ENCODE measurements around the gene TMOD1.
A peak's percentile ranks its signal among the peaks of the same experiment; 100 is the strongest.
"Not testable (repeated sequence)": the region's sequence is repeated elsewhere in the genome, so short reads cannot be mapped to it uniquely, and the experiment has no call there.

TMOD1 gene

DNA sequence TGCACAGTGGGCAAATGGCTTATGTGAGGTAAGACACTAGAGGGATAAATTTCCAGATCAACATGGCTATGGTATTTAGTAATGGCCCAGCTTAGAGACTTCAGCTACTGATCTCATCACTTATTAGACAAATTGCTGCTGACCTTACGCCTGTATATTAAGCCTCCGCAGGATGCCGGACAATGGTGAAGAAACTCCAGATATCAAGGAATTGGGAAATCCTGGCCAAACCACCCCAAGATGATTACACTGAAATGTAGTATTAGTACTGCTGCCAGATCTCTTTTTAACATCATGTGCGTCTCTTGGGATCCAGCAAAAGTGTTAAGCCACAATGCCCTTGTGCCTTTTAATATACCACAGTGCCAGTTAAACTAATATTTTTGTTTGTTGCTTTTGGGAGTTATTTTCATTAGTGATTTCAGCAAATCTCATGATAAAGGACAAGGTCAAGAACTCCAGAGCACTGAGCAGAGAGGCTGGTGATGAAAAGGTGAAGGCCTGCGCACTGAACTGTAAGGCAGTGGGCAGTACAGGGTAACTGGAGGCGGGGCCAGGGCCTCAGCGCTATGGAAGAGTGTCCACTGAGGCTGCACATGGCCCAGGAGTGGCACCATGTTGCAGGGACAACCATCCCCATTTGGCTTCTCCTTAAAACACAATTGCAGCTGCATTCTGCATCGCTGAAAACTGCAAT is 99.2 kb downstream of the TMOD1 start:
- intact Hi-C loops (cut with DNase I) = no loop called here

DNA sequence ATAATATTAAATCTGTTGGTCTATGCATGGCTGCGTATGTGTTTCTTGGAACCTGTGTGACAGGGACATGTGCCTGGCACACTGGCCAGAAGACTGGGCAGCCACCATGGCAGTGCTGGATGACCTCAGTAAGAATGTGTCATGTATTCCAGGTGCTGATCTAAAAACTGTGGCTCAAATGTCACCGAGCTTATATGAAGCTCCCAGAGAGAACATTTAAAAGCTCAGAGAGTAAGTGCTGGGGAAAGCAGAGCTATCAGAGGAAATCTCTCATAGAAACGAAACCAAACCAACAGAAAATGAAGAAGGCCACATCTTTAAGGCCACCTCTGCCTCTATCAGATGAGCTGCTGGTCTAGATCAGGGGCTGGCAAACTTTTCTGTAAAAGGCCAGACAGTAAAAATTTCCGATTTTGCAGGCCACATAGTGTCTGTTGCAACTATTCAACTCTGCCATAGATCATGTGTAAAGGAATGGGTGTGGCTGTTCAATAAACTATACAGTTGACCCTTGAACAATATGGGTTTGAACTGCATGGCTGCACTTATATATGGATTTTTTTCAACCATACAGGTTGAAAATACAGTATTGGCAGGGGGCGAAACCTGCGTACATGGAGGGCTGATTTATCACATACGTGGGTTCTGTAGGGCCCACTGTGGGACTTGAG is 99.9 kb downstream of the TMOD1 start:
- no peak for DNase-seq

More for the DNA sequence above, 99.2 kb downstream of the TMOD1 start:
- no peak for DNase-seq

DNA sequence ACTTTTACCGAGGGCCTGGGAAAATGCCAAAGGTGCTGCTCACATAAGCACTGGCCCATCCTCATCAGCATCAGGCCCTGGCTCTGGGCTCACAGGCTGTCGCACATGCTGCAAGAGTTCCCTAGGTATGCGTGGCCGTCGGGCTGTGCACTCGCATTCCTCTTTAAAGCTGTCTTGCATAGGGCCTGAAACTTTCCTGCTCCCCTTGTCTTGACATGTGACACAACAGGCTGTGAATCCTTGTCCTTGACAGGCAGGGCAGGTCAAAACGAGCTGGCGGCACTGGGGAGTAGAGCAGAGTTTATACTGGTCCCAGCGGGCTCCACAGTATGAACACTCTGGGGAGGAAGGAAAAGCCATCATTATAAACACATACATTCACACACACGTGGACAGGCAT is 101.0 kb downstream of the TMOD1 start:
- DNase-seq = no peak
- intact Hi-C loops (cut with DNase I) = no loop called here

More for the DNA sequence above, 99.9 kb downstream of the TMOD1 start:
- intact Hi-C loops (cut with DNase I) = no loop called here

DNA sequence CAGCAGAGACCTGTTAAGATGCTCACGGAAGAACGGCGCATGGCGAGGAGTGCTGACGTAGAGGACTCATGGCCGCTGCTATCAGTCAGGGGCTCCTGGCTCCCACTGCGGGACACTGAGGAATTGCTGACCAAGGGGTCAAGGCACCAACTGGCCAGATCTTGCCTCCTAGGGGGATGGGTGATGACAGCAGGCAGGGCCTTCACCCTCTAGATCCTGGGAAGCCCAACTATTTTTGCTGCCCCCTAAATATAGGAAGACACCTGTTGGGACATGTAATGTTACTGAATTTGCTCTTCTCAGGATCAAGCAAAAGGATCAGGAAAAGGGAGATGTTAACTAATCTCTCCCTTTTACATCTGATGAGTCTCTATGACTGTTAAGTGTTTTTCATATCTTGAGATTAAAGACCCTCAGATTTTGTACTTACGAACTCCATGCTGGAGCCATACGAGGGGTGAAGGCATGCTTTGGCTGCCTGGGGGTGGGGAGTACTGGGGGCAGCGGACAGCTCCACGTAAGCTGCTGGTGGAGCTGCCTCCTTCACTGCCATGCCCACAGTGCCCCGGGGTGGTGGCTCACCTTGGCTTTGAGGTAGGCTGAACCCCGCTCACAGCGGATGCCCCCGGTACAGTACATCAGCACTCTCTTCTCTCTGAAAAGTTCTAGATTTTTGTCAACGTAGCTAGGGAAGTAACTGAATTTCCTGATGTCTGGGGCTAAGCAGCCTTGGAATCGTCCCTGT is 103.6 kb downstream of the TMOD1 start:
- intact Hi-C loops (cut with DNase I) = no loop called here

DNA sequence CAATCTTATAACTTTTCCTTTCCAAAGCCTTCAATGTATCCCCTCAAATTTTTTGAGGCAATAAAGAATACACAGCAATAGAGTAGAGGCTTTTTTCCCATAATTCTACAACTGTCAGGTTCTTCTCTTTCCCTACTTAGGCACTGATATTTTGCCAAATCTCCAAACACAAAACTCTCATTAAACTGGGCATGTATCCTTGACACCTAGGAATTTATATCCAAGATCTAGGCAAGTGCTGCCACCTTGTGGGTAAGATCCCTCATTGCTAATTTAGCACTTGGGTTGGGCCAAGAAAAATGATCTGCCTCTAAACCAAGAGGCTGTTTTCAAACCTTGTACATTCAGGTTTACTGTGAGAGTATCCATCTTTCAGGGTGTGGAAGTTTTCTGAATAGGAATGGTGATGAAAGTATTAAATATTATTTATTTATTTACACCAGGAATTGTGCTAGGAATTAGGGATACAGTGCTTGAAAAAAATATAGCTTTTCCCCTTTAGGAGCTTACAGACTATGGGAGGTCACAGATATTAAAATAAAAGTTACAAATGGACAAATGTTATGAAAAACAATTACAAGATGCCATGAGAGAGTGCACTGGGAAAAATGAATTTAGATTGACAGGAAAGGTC is 114.1 kb downstream of the TMOD1 start:
- intact Hi-C loops (cut with DNase I) = loop anchor here (5.0 to 10.0 kb wide), 2 partner anchors 148 to 201 kb away; partner anchors contain the start of gene TDRD7
- DNase-seq = peak in 36 of 42 donors; percentile 37 to 92 (median 76)

More for the DNA sequence above, 103.6 kb downstream of the TMOD1 start:
- DNase-seq = no peak

DNA sequence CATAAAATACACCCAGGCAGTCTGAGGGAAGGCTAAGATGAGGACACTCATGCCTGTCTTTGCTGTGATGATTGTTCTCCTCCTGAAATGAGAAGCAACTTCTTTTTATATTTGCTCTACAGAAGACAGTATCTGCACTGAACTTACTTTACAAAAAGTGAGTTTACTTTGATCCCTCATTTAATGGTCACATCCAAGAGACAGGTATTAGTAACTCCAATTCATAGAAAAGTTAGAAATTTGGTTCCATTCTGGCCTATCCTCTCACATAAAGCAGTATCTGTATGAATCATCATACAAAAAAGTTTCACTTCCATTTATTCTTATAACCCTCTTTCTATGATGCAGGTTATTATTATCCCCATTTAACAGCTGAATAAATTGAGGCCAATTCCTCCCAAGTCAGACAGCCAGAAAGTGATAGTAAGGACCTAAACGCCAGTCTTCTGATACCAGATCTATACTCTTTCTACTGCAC is 116.5 kb downstream of the TMOD1 start:
- intact Hi-C loops (cut with DNase I) = loop anchor here (5.0 to 10.0 kb wide), 2 partner anchors 151 to 203 kb away; partner anchors contain the start of gene TDRD7
- no peak for DNase-seq

DNA sequence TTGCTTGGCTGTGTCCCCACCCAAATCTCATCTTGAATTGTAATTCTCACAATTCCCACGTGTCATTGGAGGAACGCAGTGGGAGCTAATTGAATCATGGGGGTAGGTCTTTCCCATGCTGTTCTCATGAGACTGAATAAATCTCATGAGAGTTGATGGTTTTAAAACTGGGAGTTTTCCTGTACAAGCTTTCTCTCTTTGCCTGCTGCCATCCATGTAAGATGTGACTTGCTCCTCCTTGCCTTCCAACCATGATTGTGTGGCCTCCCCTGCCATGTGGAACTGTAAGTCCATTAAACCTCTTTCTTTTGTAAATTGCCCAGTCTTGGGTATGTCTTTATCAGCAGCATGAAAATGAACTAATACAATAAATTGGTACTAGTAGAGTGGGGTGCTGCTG is 118.6 kb downstream of the TMOD1 start:
- DNase-seq; intact Hi-C loops (cut with DNase I): not testable (repeated sequence)

DNA sequence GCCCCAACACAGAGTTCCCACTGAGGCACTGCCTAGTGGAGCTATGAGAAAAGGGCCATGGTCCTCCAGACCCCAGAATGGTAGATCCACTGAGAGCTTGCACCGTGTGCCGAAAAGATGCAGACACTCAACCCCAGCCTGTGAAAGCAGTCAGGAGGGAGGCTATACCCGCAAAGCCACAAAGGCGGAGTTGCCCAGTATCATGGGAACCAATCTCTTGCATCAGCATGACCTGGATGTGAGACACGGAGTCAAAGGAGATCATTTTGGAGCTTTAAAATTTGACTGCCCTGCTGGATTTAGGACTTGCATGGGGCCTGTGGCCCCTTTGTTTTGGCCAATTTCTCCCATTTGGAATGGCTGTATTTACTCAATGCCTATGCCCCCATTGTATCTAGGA is 121.0 kb downstream of the TMOD1 start:
- DNase-seq; intact Hi-C loops (cut with DNase I): not testable (repeated sequence)

DNA sequence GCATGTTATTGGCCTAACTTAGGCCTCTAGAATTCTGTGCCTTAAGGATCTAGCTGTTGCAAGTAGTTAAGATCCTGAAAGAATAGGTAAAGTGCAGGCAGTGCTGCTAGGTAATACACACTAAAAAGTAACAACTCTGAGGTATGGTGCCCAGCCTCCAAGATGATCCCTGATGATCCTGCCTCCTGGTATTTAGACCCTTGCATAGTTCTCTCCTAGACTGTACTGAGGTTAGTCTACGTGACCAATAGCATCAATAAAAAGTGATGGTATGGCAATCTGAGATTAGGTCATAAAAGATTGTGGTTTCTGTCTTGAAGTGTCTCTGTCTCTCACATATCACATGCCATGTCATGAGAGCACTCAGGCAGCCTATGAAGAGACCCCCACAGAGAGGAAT is 122.5 kb downstream of the TMOD1 start:
- DNase-seq = no peak
- intact Hi-C loops (cut with DNase I) = no loop called here

DNA sequence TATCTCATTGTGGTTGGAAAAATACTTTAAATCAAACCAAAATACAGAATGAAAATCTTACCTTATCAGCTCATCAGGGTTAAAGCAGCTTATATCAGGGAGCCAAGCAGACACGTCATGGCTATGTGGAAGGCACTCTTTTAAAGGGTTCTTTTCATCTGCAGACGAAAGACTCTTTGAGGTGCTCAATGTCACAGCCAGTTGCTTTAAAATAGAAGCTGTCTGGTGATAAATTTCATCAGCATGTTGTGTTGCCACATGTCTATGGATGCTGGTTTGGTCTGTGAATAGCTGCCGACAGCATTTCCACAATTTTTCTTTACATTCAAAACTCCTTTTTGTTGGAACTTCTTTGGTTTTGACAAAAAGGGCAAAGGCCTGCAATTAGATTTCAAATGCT is 124.2 kb downstream of the TMOD1 start:
- DNase-seq = no peak
- intact Hi-C loops (cut with DNase I) = no loop called here

DNA sequence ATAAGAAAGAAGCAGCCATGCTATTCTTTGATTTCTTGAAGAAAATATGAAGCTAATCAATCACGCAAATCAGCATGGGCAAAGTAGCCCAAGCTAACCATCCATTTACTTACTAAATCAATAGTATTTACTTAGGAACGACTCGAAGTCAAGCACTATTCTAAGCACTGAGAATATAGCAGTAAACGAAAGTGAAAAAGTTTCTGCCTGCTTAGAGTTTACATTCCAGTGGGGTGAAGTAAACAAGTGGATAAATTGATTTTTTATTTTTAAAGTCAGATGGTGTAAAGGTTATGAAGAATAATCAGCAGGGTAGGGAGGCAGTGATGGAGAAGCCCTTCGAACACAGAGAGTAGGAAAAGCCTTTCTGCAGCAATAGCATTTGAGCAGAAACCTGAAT is 126.2 kb downstream of the TMOD1 start:
- intact Hi-C loops (cut with DNase I) = no loop called here
- DNase-seq = no peak

DNA sequence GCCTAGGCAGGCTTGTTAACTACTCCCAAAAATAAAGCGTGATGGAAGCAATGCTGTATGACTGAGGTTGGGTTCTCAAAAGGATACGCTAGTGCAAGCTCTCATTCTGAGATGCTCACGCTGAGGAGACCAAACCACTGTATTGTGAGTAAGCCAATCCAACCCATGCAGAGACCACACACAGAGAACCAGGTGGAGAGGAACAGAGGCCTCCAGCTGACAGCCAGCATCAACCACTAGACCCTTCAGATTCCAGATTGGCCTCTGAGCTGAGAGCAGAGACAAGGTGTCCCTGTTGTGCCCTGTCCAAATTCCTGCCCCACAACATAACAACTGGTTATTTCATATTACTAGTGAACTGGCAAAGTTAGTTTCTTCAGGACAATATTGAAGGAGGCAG is 127.2 kb downstream of the TMOD1 start:
- DNase-seq = no peak

DNA sequence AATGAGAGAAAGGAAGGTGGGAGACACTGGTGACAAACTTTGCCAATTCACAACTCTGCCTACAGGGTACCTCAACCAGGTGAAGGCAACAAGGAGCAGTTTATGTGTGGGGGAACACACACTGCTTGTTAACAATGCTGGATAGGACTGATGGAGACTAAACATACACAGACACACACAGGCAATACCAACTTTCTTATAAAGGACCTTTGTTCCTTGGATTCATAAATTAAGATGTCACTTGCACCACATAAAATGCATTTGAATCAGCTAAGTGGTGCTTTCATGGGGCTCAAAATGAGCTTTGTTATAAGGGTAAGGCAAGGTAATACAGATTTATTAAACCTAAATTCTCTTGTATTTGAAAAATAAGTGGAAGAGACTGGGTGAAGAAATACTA is 127.7 kb downstream of the TMOD1 start:
- intact Hi-C loops (cut with DNase I) = no loop called here
- DNase-seq = no peak

More for the DNA sequence above, 127.2 kb downstream of the TMOD1 start:
- intact Hi-C loops (cut with DNase I) = no loop called here

DNA sequence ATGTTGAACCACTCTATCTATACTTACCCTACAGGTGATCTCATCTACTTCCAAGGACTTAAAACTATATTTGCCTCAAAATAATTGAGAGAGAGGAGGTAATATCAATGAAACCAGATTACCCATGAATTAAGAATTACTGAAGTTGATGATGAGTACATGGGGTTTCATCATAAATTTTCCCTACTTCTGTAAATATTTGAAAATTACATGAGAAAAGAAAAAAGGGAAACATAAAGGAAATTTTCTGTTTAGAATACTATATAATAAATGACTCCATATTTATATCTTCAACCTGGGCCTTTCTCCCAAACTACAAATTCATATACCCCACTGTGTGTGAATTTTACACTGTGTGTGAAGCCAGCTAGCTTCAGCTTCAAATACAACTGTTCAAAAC is 129.1 kb downstream of the TMOD1 start:
- intact Hi-C loops (cut with DNase I) = loop anchor here (10.0 kb wide), 2 partner anchors 64 to 284 kb away; partner anchors contain the start of gene XPA

DNA sequence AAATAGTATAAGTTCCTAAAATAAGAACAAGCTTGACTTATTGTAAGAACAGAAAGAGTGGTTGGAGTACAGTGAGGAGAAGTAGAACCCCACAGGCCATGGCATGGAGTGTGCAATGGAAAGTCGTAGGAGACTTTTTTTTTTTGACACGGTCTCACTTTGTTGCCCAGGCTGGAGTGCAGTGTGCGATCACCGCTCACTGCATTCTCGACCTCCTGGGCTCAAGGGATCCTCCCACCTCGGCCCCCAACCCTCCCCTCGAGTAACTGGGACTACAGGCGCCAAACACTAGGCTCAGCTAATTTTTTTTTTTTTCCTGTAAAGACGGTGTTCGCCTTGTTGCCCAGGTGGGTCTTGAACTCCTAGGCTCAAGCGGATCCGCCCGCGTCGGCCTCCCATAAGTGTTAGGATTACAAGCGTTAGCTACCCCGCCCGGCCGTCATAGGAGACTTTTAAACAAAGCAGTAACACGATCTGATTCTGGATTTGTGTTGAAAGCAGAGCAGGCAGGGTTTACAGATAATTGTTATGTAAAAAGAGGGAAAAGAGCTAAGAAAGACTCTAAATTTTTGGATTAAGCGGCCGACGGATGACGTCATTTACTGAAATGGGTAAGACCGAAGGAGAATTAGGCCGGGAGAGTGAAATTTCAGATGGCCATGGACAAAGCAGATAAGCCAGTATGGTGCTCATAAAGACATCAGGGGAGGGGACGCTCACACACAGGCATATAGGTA is 130.9 kb downstream of the TMOD1 start:
- DNase-seq = peak in 36 of 42 donors; percentile 6 to 65 (median 36)
- intact Hi-C loops (cut with DNase I) = loop anchor here (10.0 kb wide), 2 partner anchors 62 to 282 kb away; partner anchors contain the start of gene XPA

More for the DNA sequence above, 129.1 kb downstream of the TMOD1 start:
- no peak for DNase-seq

DNA sequence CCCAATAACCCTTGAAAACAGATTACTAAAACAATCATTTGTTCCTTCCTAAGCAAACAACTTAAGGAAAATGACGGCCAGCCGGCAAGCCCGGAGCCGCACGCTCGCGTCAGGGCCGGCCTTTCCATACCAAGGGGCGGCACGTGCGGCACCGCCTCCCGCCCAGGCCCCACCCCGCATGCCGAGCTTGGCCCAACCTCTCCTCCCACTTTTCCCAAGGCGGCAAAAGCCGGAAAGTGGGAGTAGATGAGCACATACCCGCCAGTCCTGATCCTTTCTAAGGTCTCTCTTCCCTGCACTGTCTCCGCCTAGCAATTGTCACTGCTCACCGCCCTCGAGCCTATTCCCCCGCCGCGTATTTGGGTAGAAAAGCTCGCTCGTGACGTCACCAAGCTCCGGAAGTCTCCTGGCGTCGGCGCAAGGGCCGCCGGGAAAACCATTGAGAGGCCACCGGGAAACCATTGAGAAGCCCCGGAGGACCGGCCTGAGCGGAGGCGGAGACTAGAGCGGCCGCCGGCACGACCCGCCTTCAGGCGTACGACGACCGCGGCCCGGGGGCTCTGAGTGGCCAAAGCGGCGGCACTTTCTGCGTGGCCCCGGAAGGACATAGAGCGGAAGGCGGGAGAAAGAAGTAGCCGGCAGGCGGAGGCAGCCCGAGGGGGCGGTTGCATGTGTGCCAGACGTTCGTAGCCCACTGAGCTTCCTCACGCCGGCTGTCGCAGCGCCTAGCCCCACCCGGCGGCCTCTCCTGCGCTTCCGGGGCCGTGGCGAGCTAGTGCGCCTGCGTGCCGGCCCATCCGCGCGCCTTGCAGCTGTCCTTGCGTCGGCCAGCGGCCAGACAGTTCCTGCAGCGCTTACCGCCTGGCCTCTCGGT is 131.8 kb downstream of the TMOD1 start, which contains the start of the genes NCBP1 and TSTD2:
Gene NCBP1 (plus strand): TSS at position 837 of the 874 bp plus-strand sequence. CDS start 61 bp downstream, outside the sequence.
Gene TSTD2 (minus strand): TSS at position 384 of the 874 bp plus-strand sequence. CDS start 5,806 bp downstream, outside the sequence.
- intact Hi-C loops (cut with DNase I) = loop anchor here (10.0 kb wide), 2 partner anchors 62 to 282 kb away; partner anchors contain the start of gene XPA

More for the DNA sequence above, 131.8 kb downstream of the TMOD1 start, which contains the start of the genes NCBP1 and TSTD2:
- peak; percentile 93 to 98 (median 97) for DNase-seq

Data from head of caudate nucleus (tissue), 42 donors.